22Rv1 (cell line): ENCODE measurements around the gene SPATA32.

Experiments
- ZFX ChIP-seq: fragments of 450-650 bp; IDR thresholded peaks from 2 replicates; pipeline ENCODE4 v1.6.1; 2017; ENCODE audit warnings: antibody characterized with exemption, borderline replicate concordance
- TF ChIP-seq, protein P1 (sequence below): fragments of 450-650 bp; IDR thresholded peaks from 2 replicates; pipeline ENCODE4 v1.5.1; 2017; ENCODE audit warnings: mild to moderate bottlenecking

DNA sequence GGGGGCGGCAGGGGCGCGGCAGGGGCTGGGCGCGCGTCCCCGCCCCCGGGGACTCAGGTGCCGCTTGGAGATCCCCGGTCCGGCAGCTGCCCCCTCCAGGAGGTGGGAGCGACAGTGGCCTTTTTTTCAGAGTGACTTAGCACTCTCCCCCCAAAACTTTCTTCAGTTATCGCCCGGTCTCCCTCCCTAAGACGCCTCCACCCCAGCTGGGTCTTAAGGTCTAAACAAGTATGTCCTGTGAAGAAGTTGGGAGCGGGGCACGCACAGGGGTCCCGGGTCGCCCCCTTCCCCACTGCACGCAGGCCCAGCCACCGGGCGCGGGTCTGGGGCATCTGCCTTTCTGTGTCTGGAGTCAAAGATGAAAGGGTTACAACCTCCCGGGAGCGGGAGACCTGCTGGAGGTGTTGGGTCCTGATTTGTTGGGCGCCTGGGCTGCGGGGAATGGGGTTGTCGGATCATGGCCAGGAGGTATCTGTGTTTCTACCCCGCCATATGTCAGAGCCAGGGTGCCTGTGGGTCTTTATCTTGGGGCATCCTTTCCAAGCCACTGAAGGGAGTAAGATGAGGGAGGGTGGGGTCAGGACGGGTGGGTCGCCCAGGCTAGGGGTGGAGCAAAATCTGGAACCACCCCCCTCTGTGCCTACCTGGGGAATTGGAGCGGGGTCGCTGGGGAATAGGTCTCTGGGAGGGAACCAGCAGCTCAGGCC, 39.5 kb downstream of the SPATA32 start:
- TF ChIP-seq, protein P1, sequence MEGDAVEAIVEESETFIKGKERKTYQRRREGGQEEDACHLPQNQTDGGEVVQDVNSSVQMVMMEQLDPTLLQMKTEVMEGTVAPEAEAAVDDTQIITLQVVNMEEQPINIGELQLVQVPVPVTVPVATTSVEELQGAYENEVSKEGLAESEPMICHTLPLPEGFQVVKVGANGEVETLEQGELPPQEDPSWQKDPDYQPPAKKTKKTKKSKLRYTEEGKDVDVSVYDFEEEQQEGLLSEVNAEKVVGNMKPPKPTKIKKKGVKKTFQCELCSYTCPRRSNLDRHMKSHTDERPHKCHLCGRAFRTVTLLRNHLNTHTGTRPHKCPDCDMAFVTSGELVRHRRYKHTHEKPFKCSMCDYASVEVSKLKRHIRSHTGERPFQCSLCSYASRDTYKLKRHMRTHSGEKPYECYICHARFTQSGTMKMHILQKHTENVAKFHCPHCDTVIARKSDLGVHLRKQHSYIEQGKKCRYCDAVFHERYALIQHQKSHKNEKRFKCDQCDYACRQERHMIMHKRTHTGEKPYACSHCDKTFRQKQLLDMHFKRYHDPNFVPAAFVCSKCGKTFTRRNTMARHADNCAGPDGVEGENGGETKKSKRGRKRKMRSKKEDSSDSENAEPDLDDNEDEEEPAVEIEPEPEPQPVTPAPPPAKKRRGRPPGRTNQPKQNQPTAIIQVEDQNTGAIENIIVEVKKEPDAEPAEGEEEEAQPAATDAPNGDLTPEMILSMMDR = no peak
- TF ChIP-seq ZFX = no peak
